Measurements from ENCODE around the gene RANBP3.
"Not testable (repeated sequence)": the region's sequence is repeated elsewhere in the genome, so short reads cannot be mapped to it uniquely, and the experiment has no call there.

RANBP3 gene

DNA sequence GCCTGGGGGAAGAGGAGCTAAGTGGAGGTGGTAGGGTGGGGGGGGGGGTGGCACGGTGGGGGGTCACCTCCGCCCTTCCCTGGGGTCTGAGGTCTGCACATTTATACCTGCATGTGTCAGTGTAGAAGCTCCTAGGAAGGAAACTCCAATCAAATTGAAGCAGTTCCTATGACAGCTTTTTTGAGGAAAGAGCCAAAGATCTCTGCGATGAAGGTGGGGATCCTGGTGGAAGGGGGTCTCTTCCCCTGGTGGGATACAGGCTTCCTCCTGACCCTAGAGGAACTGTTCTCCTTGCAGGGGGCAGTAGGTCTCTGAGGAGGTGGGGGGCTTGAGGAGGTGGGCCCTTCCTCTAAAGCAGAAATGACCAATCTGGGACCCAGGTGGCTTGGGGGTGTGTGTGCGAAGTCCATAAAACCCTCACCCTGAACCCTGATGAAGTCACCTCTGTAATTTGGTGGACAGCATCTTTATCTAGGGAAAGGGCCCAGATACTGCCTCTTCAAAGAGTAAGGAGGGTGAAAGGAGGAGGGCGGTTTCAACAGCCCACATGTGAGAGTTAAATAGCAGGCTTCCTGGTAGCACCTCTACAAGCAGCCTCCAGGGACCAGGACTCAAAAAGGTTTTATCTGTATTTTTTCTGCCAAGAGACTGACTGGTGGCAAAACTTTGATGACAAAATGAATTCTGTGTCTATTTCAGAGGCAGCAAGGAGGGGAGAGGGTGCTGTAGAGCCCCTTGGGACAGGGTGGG lies 12.9 kb downstream of the RANBP3 start:
- DNase-seq (ENCODE audit: low spot score), result no peak

DNA sequence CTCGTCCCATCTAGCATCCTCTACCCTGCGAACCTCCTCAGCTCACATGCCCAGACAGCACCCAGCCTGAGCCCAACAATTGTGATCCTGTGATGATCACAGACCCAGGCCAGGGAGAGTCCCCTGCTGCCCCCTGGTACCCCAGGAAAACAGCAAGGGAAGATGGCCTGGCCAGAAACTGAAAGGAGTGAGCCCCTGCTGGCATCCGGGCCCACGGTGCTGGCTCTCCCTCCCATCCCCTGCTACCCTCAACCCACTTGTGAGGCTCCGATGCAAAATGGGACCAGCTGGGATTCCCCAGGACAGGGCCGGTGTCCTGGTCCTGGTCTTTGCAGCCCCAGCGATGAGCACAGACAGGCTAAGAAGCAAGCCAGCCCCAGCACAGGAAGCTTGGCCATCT lies 14.1 kb downstream of the RANBP3 start:
- no peak for DNase-seq (ENCODE audit: low spot score)

DNA sequence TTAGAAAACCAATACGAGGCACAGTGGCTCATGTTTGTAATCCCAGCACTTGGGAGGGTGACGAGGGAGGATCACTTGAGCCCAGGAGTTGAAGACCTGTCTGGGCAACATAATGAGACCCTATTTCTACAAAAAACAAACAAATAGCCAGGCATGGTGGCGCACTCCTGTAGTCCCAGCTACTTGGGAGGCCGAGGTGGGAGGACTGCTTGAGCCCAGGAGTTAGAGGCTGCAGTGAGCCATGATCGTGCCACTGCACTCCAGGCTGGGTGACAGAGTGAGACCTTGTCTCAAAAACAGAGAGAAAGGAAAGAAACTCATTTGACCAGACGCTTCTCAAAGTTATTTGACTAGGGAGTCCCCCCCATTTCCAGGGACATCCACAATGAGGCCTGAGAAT lies 14.7 kb downstream of the RANBP3 start:
- not testable (repeated sequence) for DNase-seq (ENCODE audit: low spot score)

DNA sequence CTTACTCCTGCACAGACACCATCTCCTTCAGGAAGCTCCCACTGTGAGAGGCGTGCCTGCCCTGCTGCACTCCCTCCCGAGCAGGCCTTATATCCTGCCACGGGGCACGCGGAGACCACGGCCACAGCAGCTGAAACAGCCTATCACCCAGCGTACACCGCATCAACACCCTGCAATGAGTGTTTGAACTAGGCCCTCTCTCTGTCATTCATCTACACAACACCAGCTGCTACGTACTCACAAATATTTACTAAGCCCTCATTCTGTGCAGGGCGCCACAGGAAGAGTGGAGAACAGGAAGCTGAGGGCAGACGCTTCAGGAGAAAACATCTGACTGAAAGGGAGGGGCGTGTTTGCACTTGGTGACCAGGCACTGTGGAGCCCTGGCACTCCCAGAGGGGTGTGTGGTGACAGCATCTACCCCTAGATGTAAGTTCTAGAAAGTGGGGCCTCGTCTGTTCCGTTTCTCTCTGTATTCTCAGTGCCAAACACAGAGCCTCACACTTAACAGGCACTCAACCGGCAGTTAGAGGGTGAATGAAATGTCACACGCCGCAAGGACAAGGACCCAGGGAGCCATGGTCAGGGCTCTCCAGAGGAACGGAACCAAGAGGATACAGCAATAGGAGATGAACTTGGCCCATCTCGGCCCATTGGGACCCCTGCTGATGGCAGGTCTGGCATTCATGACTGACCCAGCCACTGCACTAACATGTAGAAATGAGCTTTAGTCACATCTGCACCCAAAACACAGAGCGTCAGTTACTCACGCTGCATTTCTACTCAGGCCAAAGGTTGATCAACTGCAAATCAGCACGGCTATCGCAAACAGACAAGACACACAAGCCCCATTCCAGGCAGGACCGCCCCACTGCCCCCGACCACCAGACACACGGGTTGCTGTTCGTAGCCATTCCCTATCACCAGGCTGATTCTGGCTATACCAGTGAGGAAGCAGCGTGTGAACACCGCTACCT lies 15.7 kb downstream of the RANBP3 start:
- no peak for DNase-seq (ENCODE audit: low spot score)

DNA sequence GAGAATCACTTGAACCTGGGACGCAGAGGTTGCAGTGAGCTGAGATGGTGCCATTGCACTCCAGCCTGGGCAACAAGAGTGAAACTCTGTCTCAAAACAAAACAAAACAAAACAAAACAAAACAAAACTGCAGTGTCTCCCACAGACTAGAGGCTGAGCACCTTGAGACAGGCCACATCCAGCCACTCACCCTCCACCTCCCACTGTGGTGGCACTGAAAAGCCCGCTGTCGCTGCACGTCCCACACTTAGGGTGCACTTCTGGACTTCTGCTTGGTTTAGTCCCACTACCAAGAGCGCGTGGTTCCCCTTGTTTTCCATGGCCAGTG lies 16.3 kb downstream of the RANBP3 start:
- not testable (repeated sequence) for DNase-seq (ENCODE audit: low spot score)

DNA sequence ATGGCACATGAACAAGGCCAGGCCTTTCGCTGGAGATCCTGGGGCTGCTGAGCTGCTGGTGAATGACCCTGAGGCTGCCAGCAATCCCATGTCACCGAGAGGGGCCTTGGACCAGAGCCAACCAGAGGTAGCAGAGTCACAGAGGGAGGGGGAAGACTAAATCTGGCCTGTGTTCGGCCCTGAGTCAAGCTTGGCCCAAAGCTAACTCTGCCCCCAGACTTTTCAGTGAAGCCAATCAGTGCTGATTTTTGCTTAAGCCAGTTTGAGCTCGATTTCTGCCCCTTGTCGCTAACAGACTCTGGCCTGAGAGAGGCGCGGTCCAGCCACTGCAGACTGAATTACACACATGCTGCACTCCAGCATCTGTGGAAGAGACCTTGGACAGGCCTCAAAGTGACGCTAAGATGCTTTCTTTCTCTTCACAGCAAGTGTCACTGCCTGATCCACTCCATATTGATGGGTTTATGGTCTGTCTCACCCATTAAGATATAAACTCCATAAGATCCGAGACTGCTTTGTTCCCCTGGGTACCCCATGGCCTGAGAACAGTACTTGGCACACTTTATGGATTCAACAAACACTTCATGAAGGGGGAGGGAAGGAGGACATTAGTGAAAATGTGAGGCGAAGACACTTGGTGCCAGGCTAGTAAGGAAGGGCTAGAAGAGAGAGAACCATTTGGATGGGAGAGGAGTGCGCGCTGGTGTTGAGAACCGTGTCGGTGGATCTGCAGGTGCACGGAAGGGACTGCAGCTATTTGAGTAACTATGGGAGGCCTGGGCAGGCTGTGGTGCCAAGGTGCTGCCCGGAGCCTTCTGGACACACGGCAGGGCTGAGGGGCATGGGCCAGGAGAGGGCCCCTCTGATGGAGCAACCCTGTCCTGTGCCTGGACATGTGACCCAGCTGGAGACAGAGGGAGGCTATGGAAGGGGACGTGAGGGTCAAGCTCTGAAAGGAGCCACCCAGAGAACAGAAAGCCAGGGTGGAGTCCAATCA lies 17.6 kb downstream of the RANBP3 start:
- no peak for DNase-seq (ENCODE audit: low spot score)

DNA sequence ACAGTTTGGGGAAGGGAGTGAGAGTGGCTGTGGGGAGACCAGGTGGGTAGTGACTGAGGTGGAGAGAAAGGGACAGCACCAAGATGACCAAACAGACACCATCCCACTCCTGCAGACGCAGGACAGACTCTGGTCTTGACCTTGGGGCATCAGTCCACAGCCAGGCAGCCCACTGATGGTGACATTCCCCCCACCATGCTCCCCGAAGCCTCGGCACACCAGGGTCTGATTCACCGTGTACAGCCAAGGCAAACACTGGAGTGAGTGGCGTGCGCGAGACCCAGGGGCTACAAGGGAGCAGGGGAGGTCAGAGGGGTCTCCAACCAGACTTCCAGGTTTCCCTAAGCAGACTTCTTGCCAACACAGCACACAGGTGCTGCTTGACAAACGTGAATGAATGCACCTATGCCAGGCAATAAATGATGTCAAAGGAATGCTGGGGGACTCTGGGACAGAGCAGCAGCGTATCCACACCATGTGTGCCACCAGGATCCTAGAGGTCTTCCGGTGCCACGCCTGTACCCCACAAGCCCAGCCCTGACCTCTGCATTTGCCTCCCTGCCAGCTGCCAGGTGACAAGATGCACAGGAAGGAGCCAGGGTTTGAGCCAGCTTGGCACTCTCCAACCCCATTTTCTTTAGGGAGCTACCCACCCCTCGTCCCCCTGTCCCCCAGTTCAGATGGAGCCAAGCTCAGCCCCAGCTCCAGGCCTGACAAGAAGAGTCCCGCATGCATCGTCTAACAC lies 18.5 kb downstream of the RANBP3 start:
- no peak for DNase-seq (ENCODE audit: low spot score)

DNA sequence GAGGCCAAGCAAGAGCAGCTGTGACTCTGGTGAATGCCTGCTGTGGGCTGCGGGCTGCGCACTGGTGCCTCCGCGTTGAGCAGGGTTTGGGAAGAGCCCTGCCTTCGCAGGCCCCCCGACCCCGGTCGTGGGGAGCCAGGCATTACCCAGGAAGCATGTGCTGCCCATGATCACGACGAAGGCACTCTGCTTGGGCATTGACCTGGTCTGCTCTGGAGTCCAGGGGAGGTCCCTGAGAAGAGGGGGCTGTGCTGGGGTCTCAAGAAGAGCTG lies 19.2 kb downstream of the RANBP3 start:
- no peak for DNase-seq (ENCODE audit: low spot score)

DNA sequence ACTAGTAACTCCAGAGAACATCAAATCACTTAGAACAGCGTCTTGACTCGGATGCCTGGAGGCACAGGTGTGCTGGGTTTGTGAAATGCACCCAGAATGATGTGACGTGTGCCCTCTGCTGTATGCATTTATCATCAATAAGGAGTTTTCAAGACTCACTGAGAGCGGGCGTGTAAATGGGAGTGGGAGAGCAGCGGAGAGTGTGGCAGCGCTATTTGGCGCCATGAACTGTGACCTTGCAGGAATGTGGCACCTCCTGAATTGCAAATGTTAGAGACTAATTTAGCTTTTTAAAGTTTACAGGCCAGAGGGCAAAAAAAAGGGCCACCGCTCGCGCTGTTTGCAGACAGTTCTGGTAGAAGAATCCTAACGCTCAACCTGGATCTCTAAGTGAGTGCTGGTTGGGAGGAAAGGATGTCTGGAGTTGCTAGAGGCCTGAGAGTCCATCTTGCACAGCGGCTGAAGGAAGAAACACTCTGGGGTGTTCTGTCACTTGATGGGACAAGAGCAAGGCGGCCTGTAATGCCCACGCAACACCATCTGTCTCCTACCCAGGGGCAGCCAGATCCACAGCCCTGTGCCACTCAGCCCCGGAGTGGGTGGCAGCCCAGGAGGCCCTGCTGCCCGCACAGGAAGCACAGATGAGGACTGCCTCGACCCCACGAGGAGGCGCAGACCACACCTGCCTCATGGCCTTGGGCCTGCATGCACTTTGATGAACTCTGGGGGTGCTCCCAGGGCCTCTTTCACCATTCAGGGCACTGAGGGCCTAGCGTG lies 19.7 kb downstream of the RANBP3 start:
- no peak for DNase-seq (ENCODE audit: low spot score)

DNA sequence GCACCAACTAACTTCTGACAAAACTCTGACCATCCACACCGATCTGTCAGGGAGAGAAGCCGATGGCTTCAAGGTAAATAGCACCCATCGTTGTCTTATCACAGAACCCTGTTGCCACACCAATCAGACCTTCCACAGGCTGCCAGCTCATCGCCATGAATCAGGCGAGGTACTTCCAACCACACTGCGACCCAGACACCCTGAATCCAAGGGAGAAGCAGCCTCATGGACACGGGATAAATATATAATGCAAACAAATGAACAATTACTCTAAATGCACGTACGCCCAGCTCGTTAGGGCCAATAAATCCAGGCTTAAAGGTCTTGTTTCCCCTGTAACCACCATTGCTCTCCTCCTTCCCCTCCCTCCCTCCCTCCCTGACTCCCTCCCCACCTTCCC lies 20.8 kb downstream of the RANBP3 start:
- no peak for DNase-seq (ENCODE audit: low spot score)

DNA sequence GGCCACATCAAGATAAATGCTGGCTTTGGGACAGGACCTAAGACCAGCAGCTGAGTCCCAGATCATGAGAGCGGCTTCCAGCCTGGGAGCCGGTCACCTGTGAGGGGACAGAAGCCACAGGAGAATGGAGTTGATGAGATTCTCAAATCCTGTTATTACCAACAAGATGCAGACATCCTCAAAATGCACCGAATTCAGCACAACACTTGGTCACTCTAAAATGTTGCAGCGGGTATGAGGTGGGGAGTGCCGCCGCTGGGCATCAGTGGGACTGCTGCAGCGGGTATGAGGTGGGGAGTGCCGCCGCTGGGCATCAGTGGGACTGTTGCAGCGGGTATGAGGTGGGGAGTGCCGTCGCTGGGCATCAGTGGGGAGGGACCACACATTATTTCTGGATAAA lies 21.2 kb downstream of the RANBP3 start:
- DNase-seq (ENCODE audit: low spot score), result no peak

DNA sequence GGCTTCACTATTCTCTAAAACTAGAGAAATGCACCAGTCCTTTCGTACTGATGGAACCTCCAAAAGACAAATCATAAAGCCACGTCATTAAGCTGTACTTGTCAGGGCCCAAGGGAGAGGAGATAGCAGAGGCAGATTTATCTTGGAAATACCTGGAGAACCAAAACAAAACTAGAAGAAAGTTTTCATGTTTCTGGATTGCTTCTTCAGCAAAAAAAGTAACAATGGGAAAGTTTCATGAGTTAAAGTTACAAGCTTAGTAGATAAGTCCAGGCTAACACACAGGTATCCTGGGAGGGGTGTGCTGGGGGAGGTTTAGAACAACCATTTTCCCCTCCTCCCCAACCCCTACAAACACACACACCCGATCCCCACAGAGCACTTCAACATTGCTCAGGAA lies 21.6 kb downstream of the RANBP3 start:
- DNase-seq (ENCODE audit: low spot score), result no peak

DNA sequence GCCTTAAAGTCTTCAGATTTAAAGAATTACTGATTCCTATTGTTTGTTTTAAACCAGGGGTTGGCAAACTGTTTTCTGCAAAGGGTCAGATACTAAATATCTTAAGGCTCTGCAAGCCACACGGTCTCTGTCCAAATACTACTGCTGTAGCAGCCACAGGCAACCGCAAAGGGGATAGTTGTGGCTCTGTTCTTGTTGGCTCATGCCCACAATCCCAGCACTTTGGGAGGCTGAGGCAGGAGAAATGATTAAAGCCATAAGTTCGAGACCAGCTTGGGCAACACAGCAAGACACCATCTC lies 22.4 kb downstream of the RANBP3 start:
- DNase-seq (ENCODE audit: low spot score), result no peak

DNA sequence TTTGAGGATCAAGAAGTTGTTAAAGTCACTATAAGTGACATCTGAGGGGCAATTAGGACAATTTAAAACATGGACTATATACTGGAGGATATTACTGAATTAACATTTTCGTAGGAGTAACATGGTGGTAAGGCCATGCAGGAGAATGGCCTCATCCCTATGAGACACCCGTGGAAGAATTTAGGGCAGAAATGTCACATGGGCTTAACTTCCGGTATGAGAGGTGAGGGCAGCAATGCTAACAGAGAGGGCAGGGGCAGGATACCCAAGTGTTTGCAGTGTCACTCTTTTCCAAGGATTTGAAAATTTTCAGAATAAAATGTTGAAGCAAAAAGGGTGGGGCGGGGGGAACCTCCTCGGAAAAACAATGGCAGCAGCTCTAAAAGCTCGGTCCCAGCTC lies 23.6 kb downstream of the RANBP3 start:
- DNase-seq (ENCODE audit: low spot score), result no peak

DNA sequence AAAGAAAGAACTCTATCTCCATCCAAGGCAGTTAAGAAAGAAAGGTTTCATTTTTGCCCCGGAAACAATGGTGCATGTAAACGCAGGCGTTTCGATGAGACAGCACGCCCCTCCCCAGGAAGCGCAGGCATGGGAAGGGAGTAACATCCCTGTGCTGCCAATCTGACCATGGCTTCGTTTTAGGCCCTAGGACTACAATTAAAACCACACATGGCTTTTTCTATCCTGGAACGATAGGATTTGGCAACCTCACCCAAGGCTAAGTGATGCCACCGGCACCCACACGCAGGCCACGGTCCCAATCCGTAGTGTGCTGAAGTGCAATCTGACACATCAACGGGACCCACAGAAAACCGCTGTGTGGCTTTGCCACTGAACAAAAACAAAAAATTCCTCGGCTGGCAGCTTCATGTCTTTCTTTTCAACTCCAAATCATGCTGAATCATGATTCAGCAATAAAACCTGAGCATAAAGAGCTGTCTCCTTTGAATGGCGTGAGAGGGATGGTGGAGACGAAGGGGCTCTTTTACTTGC lies 24.2 kb downstream of the RANBP3 start:
- no peak for DNase-seq (ENCODE audit: low spot score)

DNA sequence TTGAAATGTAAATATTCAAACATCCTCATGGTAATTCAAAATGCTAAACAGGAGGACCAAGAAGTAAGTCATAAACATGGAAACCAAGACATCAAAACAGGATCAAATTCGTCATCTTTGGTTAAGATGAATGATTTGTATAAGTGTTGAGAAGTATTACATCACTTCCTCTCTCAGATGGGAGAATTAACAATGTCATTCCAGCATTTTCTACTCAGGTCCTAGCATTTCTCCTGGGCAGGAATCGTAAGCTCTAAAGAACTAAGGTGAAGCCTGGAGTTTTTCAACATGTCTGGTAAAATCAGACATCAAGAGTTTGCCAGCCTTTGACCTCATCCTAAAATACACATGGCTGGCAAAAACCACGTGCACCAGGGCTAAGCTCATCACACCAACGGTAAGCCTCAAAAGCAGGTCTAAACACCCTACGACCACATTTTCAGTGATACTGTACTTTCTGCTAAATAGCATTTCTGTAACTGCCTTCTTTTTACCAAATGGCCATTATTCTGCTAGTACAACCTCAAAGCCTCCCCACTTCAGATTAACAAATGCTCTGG lies 24.8 kb downstream of the RANBP3 start:
- DNase-seq (ENCODE audit: low spot score), result peak; percentile 24

DNA sequence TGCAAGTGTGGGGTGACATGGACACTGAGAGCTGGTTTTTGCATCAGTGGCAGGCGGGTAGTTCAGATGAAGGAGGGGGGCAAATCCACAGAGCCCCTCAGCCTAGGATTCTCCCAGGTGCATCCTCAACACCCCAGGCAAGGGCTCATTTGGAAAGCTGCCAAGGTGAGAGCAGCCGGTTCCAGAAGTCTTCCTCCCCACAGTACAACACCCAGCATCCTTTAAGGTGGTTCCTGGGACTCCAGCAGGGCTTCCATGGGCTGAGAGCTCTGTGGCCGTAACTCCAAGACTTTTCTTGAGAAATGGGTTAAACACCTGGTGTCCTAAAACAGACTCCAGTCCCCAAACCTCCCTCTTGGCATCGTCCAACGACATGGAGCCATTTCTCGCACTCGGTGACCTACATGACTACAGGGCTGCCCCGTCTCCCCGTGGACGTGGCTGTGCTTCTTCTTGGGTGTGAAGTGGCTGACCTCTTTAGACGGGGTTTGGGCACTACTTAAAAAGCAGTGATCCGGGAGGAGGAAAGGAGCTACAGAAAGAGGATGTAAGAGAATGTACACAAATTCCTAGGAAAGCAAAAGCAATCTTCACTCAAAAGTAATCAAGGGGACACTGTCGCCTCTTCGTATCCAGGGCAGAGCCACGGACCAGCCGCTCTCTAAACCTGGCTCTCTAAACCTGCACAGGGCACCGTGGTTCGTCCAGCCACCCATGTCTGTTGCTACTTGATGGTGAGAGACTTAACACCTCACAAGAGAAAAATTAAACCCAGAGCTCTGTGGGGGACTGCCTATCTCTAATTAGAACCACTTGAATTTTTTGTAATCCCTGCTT lies 25.5 kb downstream of the RANBP3 start:
- no peak for DNase-seq (ENCODE audit: low spot score)

DNA sequence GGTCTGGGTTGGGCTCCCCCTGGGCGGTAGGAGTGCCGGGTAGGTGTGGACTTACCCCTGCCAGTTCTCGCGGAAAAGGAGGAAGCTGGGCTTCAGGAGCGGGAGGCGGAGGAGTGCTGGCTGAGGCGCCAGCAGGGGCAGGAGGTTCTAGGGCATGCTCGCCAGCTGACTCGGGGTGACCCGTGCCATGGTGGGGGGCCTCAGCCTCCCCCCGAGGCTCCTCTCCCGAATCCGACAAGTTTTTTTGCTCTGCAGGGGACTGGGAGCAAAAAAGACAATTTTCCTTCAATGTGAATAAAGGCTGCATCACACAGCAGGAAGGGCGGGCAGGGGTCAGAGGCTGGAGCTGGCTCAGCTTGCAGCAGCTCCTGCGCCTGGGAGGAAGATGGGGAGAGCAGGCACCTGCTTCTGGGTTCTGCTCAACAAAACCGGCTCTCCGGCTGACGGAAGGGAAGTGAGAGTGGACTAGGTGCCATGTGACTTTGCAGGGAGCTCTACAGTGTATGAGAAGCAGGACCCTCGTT lies 26.5 kb downstream of the RANBP3 start:
- no peak for DNase-seq (ENCODE audit: low spot score)

DNA sequence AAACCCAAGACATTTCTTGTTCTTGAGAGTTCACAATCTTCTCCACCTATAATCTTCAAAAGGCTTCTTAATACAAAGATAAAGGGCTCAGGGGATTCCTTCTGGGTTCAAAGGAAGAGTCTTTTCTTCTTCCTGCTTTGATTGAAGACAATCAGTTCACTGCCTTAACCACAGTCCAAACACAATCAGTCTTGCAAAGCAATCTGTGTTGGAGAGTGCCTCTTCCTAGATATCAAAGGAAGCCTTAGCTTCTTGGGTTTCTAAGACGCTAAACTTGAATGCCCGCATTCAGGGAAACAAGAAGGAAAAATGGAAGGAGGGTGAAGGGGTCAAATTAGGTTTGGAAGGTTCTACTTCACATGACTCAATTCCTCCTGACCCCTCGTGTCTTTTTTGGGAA lies 27.2 kb downstream of the RANBP3 start:
- DNase-seq (ENCODE audit: low spot score), result no peak
